RKO (cell line): ENCODE data around the gene SLC66A1.

ENCODE experiments used
- DNase-seq: peaks from one replicate; pipeline ENCODE4 v3.0.0-alpha.2; 2016; ENCODE audit warnings: low spot score

SLC66A1 gene

DNA sequence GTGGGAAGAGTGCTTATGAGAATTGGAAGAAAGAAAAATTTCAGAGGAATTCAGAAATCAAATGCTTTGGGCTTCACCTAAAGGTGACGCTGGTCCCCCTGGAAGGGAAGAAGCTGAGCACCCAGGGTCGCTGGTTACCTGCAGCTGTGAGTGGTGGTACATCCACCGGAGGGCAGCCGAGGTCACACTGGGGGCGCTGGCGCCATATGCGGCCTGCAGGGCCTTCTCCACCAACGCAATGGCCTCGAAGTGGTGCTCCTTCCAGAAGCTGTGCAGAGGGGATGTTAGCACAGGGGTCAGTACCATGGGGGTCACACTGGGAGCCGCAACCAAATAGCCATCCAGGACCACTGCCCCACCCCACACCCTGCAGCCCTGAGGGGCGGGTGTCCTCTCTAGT lies 6.2 kb upstream of the SLC66A1 start:
- DNase-seq: no peak

DNA sequence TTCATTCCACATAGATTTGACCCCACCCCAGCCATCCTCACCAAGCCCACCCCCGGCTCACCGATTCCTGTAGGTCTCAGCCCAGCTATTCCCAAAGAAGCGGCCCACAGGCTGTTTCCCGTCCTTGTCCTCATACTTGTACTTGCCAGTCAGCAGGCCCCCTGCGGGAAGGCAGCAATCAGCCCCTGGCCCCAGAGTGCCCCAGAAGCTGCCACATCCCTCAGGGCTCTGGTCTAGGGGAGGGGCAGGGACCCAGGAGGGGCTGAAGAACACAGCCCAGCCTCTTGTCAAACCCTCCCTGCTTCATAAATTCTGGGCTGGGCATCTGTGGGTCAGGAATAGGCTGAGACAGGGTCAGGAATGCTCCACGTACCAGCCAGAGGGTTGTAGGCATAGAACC lies 5.2 kb upstream of the SLC66A1 start:
- no peak for DNase-seq

- DNase-seq: no peak
These were observed 4.2 kb upstream of the SLC66A1 start for GRCh38 chr1:19307794-19308508.

- no peak for DNase-seq
These were observed 3.6 kb upstream of the SLC66A1 start for GRCh38 chr1:19308509-19308907.

- peak; percentile 76 for DNase-seq
These were observed 2.9 kb upstream of the SLC66A1 start for GRCh38 chr1:19309123-19309813.

DNA sequence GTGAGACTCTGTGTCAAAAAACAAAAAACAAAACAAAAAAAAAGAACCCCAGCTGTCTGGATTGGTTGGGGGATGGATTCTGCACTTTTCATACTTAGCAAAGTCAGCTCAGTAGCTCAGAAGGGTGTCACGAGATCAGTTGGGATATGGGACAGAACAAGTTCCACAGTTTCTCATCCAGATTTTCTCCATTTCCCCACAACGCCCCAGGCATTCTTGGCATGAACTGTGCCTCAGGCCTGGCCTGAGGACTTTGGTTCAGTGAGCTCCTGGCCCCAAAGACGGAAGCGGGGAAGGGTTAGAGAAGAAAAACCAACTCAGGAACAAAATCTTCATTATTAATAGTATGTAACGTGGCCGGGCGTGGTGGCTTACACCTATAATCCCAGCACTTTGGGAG lies 2.1 kb upstream of the SLC66A1 start:
- no peak for DNase-seq

DNA sequence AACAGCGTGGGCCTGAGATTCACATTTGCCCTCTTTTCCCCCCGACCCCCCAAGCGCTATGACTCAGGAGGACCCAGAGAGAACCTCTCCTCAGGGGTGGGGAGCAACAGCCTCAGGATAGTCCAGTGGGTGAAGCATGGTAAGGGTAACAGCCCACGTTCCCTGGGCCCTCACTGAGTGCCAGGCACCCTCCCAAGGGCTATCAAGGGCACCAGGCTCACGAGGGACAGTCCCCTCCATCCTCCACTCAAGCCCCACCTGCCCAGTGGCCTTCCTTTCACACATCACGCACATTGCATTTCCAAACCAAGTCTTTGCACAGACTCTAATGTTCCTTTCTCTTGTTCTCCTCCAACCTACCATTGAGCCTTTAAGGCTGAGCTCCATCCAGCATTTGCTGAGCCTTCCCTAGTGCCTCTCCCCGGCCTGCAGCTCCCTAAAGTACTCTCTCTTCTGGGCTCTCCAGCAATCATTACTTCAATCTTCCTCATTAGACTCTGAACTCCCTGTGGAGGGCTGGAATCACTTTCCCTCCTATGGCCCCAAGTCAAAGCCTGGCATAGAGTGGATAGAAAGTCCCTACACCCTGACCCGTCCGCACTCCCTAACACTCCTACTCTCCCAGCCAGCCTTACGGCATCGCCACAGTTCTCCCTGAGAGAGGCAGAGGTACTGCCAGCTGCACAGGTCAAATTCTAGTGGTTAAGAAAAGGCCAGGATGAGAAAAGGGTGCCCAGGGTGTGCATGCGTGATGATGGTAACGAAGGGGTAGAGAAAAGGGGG lies 1.2 kb upstream of the SLC66A1 start:
- DNase-seq: peak; percentile 26

DNA sequence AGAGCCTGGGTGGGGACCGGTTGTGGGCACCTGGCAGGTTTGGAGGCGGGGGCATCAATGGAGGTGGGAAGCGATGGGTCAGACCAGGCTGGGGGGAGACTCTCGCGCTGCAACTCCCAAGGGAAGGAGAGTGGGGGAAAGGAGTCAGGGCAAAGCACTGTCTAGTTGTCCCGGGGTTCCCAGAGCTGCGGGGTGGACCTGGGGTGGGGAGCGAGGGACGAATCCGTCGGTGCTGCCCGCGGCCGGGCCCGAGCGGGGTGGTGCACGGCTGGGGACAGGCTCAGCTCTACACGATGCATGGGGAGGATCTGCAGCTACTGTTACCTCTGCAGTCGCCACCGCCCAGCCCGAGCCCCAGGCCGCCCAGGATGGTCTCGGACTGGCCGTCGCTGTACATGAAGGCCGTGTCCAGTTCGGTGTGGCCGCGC lies 609 bp upstream of the SLC66A1 start:
- DNase-seq: no peak

DNA sequence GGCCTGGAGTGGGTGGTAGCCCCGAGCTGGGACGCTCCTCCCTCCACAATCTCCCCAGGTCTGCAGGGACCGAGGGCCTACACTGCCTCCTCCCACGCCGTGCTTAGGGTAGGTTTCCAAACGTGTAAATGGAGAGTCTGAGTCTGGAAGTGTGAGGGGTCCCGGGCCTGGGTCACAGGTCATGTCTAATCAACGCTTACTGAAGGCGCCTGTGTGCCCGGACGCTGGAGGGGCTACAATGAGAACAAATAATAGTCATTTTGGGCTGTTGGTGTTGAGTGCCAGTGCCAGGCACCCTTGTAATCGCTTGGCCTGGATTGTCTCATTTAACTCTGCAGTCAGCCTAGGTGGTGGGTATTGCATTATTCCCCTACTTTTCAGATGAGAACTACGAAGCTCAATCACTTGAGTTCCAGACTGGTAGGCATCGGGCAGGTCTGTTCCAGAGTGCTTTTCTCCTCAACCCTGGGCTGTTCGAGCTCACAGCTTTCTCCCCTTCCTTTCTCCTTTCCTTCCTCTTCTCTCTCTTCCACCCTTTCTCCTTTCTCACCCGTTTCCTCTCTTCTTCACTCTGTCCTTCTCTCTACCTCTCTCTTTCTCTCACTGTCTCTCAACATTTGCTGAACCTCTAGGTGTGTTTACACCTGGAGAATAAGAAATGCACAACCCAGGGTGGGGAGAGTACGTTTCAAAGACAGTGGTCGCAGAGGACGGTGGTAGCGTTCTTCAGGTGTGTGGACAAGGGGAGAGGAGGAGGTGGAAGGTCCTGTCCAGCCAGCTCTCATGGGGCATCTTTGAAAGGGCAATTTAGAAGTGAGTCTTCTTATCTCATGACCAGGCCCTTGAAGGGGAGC lies 883 bp downstream of the SLC66A1 start:
- peak; percentile 24 for DNase-seq

- no peak for DNase-seq
These were observed 1.5 kb downstream of the SLC66A1 start for GRCh38 chr1:19313636-19313959.

GRCh38 chr1:19313961-19314882 lies 2.1 kb downstream of the SLC66A1 start:
- DNase-seq: no peak

- peak; percentile 37 for DNase-seq
These were observed 3.5 kb downstream of the SLC66A1 start for GRCh38 chr1:19315378-19316198.

- DNase-seq: no peak
These were observed 5.2 kb downstream of the SLC66A1 start for GRCh38 chr1:19317126-19317910.

GRCh38 chr1:19319196-19319595 lies 7.1 kb downstream of the SLC66A1 start:
- DNase-seq: no peak

- DNase-seq: no peak
These were observed 8.9 kb downstream of the SLC66A1 start for GRCh38 chr1:19321071-19321470.

DNA sequence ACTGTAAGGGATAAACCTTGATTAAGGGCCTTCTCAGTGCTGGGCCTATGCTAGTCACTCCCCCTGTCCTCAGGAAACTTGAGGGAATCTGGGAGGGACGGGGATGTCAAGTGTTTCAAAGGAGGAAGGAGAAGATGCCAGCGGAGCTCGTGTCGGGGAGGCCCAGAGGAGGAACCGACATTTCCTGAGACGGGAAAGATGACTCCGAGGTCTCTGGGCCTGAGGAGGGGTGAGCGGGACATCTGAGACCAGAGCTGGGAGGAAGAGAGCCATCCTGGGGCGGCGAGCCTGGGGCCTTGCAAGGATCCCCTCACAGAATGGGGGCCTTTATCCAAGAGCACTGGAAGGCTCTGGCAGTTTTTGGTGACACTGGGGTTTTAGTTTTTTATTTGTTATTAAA lies 10.4 kb downstream of the SLC66A1 start:
- DNase-seq: no peak

- no peak for DNase-seq
These were observed 12.0 kb downstream of the SLC66A1 start for GRCh38 chr1:19323987-19324664.

DNA sequence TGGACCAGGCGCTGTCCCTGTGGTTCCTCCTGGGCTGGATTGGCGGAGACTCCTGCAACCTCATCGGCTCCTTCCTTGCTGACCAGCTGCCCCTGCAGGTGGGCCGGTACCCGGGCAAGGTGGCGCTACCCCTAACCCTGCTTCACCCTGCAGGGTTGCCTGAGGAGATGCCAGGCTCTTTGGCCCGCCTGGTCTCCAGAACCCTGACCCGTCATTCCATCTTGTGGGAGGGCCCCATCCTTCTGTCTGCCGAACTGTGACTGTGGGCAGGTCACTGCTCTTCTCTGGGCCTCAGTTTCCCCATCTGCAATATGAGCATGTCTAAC lies 12.5 kb downstream of the SLC66A1 start:
- DNase-seq: no peak

DNA sequence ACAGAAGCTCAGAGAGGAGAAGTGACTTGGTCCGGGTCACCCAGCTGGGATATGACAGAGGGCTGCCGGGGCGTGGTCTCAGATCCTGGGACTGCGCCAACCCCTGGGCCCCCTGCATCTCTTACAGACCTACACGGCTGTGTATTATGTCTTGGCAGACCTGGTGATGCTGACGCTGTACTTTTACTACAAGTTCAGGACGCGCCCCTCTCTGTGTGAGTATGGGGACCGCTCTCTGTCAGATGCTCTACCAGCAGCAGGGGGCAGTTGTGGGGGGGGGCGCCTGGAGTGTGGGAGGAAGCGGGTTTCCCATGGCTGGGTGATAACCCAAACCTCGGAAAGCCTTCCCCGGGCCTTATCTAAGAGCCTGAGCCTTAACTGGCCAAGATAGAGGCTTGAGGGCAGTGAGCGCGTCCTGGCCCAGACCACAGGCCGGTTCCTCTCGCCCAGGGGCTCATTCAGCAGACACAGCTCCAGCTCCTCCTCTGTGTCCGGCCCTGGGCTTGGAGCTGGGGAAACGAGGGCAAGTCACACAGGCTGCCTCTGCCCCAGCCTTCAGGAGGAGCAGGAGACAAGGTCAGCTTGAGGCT lies 13.3 kb downstream of the SLC66A1 start:
- no peak for DNase-seq
